Endothelial cell of umbilical vein (primary cell): Measurements from ENCODE around the gene FAM3D. TPM values are rescaled to one million over a fixed set of nuclear protein-coding genes. Genes with fewer than 3 reads are reported as not detected.

ENCODE experiments used
- BruUV-seq: library from RNA; stranded (reverse); fragments of 400-500 nt; replicated peaks from 2 replicates; lab custom pipeline; 2021; lab: Mats Ljungman, UMichigan
- CTCF ChIA-PET: fragments of 300-600, 350-600 bp; sonication (Branson Sonifier 250); formaldehyde crosslinking; loops from one replicate; lab custom pipeline; 2021; ENCODE audit warnings: antibody characterized with exemption, inconsistent platforms; lab: Charles Lee
- POLR2A ChIA-PET: fragments of 300-600, 350-600 bp; sonication (Branson Sonifier 250); formaldehyde crosslinking; loops from one replicate; lab custom pipeline; 2021; ENCODE audit warnings: antibody characterized with exemption, inconsistent platforms; lab: Charles Lee
- DNase-seq: peaks from one replicate; pipeline ENCODE4 v3.0.0-alpha.2; 2011; ENCODE audit warnings: low read depth, low spot score
- FAIRE-seq: peaks from 2 replicates; lab custom pipeline; 2011; peaks lifted over from hg19 to GRCh38; lab: Jason Lieb, UNC
- H2AFZ ChIP-seq: 2 replicates; pipeline ENCODE4 v1.6.0; 2012; ENCODE audit warnings: low read depth, low read length, control low read depth, inconsistent platforms
- H3K27ac ChIP-seq: 2 replicates; pipeline ENCODE4 v1.5.1; 2011; ENCODE audit warnings: low read depth, mild to moderate bottlenecking, control low read depth, low read length, moderate library complexity; ENCODE audit not compliant: insufficient read depth
- H3K27me3 ChIP-seq, 2 experiments: 2 replicates each; pipeline versions ENCODE4 v1.6.0 to v1.6.1; 2011; ENCODE audit warnings: low read length in 2 of 2, mixed read lengths in 1 of 2; ENCODE audit not compliant: control insufficient read depth in 2 of 2, insufficient read depth in 2 of 2
- H3K36me3 ChIP-seq, 2 experiments: 2 replicates in 1 of 2; 3 replicates in 1 of 2; pipeline ENCODE4 v1.5.1; 2011; ENCODE audit warnings: low read length in 2 of 2, mild to moderate bottlenecking in 1 of 2, moderate library complexity in 1 of 2; ENCODE audit not compliant: control insufficient read depth in 2 of 2, insufficient read depth in 2 of 2; ENCODE audit errors: extremely low read depth in 1 of 2
- H3K4me1 ChIP-seq: 3 replicates; pipeline ENCODE4 v1.5.1; 2011; ENCODE audit warnings: mild to moderate bottlenecking, low read length; ENCODE audit not compliant: control insufficient read depth, insufficient read depth; ENCODE audit errors: extremely low read depth
- H3K4me2 ChIP-seq: 2 replicates; pipeline ENCODE4 v1.6.1; 2011; ENCODE audit warnings: low read length, control low read depth, mixed read lengths; ENCODE audit not compliant: insufficient read depth
- H3K4me3 ChIP-seq, 3 experiments: fragments of 200-600 bp in 1 of 3; sonication (generic), shearing (Covaris generic) in 1 of 3; replicated peaks in 1 of 3; 2 replicates each; pipeline ENCODE4 v1.5.1; 2011 to 2016; ENCODE audit warnings: control low read depth in 3 of 3, low read length in 3 of 3, mild to moderate bottlenecking in 2 of 3, inconsistent platforms in 1 of 3, low read depth in 1 of 3, moderate library complexity in 1 of 3; ENCODE audit not compliant: insufficient read depth in 1 of 3
- H3K79me2 ChIP-seq: 2 replicates; pipeline ENCODE4 v1.6.0; 2012; ENCODE audit warnings: low read length, inconsistent platforms; ENCODE audit not compliant: control insufficient read depth, insufficient read depth
- H3K9ac ChIP-seq: replicated peaks from 2 replicates; pipeline ENCODE3; 2011; ENCODE audit warnings: low read length, control low read depth; ENCODE audit not compliant: insufficient read depth; ENCODE audit errors: extremely low read depth
- H3K9me1 ChIP-seq: replicated peaks from 3 replicates; pipeline ENCODE4 v1.6.0; 2011; ENCODE audit warnings: mild to moderate bottlenecking, low read length; ENCODE audit not compliant: control insufficient read depth, insufficient read depth; ENCODE audit errors: extremely low read depth
- H3K9me3 ChIP-seq: replicated peaks from 2 replicates; pipeline ENCODE4 v1.5.1; 2012; ENCODE audit warnings: low read length, inconsistent platforms; ENCODE audit not compliant: control insufficient read depth, insufficient read depth
- H4K20me1 ChIP-seq: replicated peaks from 2 replicates; pipeline ENCODE3; 2011; ENCODE audit warnings: mild to moderate bottlenecking, low read length; ENCODE audit not compliant: control insufficient read depth, insufficient read depth; ENCODE audit errors: extremely low read depth
- CTCF ChIP-seq, 2 donors: IDR thresholded peaks; 1 replicate in 1 of 2; 2 replicates in 1 of 2; pipeline ENCODE4 v1.5.1; 2011; ENCODE audit warnings: low read length in 2 of 2, mild to moderate bottlenecking in 2 of 2, moderate library complexity in 2 of 2, control low read depth in 1 of 2, inconsistent platforms in 1 of 2, low read depth in 1 of 2; ENCODE audit not compliant: insufficient read depth in 1 of 2; ENCODE audit errors: extremely low read depth in 1 of 2
- EZH2 ChIP-seq: IDR thresholded peaks from 2 replicates; pipeline ENCODE4 v1.6.1; 2012; ENCODE audit warnings: borderline replicate concordance, low read depth, mild to moderate bottlenecking, moderate library complexity, low read length, inconsistent platforms; ENCODE audit not compliant: severe bottlenecking
- FOS ChIP-seq: IDR thresholded peaks from 2 replicates; pipeline ENCODE4 v1.6.1; 2011; ENCODE audit warnings: mild to moderate bottlenecking, low read length, moderate library complexity, borderline replicate concordance; ENCODE audit not compliant: insufficient read depth
- GATA2 ChIP-seq: IDR thresholded peaks from 2 replicates; pipeline ENCODE4 v1.7.0; 2011; ENCODE audit warnings: low read depth, mild to moderate bottlenecking, moderate library complexity, mixed read lengths, low read length; ENCODE audit not compliant: insufficient read length, insufficient read depth
- JUN ChIP-seq: IDR thresholded peaks from 2 replicates; pipeline ENCODE4 v1.6.1; 2011; ENCODE audit warnings: borderline replicate concordance, low read depth; ENCODE audit not compliant: insufficient read length, insufficient read depth
- MYC ChIP-seq: IDR thresholded peaks from one replicate; pipeline ENCODE4 v1.6.1; 2011; ENCODE audit warnings: mild to moderate bottlenecking, low read depth, low read length
- POLR2A ChIP-seq: IDR thresholded peaks from 2 replicates; pipeline ENCODE4 v1.6.1; 2012; ENCODE audit warnings: low read depth, mild to moderate bottlenecking, control low read depth, low read length
- POLR2AphosphoS5 ChIP-seq: IDR thresholded peaks from 2 replicates; pipeline ENCODE4 v1.6.1; 2012; ENCODE audit warnings: low read depth, mild to moderate bottlenecking, control low read depth, low read length, moderate library complexity; ENCODE audit not compliant: insufficient read depth
- dilution Hi-C: fragments of 300-500 bp; cut with MboI; formaldehyde crosslinking; loops from one replicate; pipeline ENCODE4 v1.15.0; 2019; ENCODE audit warnings: low sequenced_read_pairs; ENCODE audit not compliant: extremely low pct_ligation_motif_present
- intact Hi-C: fragments of 100-400 bp; cut with micrococcal nuclease; formaldehyde crosslinking; loops from one replicate; pipeline ENCODE4 v1.10.0; 2022
- polyA plus RNA-seq, 4 experiments: library from polyadenylated mRNA; depleted of rRNA in 3 of 4; stranded (reverse) in 3 of 4; unstranded in 1 of 4; fragments of >200 nt; gene quantifications; 2 replicates each; pipeline versions ENCODE4 v1.2.1 to v1.2.3, GENCODE V29; 2011 to 2012; ENCODE audit warnings: missing spikeins in 1 of 4
- total RNA-seq: library from RNA; stranded (reverse); gene quantifications from 2 replicates; pipeline ENCODE4 v1.2.3, GENCODE V29; 2021
- TF ChIP-seq, protein P1 (sequence below): IDR thresholded peaks from 2 replicates; pipeline ENCODE4 v1.6.1; 2011; ENCODE audit not compliant: insufficient read depth, insufficient read length

FAM3D gene
- total and polyA plus RNA-seq, 2 donors (not counting 3 experiments of a cell fraction or from before 2014, with no cell fraction given), result 0.12 TPM; not detected in 1

GRCh38 chr3:58679974-58680666 lies 13.5 kb upstream of the FAM3D start:
- dilution Hi-C loops, result no loop called here
- POLR2A ChIA-PET, result no interaction called here
- Histone ChIP-seq H4K20me1 (no peaks in the 10 kb centered on the region), H3K9me3 (no peaks in the 10 kb centered on the region), H3K79me2 (no peaks in the 10 kb centered on the region), H3K4me1 (no peaks in the 10 kb centered on the region), H3K4me3 (no peak overlapping the region), H3K36me3 (no peaks in the 10 kb centered on the region), H3K4me2 (no peak overlapping the region), H3K9me1 (no peaks in the 10 kb centered on the region), H3K9ac (no peak overlapping the region), H3K27ac (no peak overlapping the region), H2AFZ (no peak overlapping the region), H3K27me3 (no peaks in the 10 kb centered on the region)
- no TSS peak for BruUV-seq
- CTCF ChIA-PET, result no interaction called here
- FAIRE-seq (no peak), DNase-seq (no peak)
- intact Hi-C loops, result no loop called here
- TF ChIP-seq, protein P1, sequence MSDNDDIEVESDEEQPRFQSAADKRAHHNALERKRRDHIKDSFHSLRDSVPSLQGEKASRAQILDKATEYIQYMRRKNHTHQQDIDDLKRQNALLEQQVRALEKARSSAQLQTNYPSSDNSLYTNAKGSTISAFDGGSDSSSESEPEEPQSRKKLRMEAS, result no peak
- TF ChIP-seq EZH2 (no peak), FOS (no peak), POLR2A (no peak), JUN (no peak), CTCF (IDR thresholded peaks at IDR 0.05; ENCODE audit: extremely low read depth in 1 of 2, insufficient read depth in 1 of 2, low read depth in 1 of 2, low read length in 2 of 2) (no peak), POLR2AphosphoS5 (no peak), GATA2 (no peak), MYC (no peak)
